Measurements from ENCODE around the gene PPIL1. TPM values are rescaled to one million over a fixed set of nuclear protein-coding genes. Genes with fewer than 3 reads are reported as not detected.

PPIL1 gene
- total RNA-seq, 1 experiment from 2014 or later, result 87.8 TPM

DNA sequence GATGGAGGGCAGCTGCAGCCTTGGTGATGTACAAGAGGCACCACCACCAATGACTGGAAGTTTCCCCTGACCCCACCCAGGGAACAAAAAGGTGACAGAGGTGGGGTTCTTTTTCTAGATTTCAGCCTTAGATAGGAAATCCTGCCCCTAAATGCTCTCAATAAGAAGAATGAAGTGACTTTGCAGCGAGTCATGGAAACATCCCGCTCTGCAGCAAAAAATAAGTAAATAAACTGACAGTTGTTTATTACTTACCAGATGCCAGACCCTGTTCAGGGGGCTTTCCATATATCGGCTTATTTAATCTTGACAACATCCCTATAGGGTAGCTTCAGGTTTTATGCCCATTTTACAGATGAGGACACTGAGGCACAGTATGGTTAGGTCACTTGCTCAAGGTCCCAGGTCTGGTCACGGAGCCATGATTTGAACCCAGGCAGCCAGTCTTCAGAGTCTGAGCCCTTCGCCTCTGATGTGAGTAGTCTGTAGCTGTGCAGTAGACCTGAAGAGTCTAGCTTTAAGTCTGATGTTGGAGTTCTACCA, 30.3 kb upstream of the PPIL1 start:
- Histone ChIP-seq H4K5ac (ENCODE audit: insufficient read length, low read depth, low read length) (no peak overlapping the region), H3K4ac (ENCODE audit: low read depth, low read length) (no peak overlapping the region), H2BK5ac (ENCODE audit: insufficient read length, low read length) (no peak overlapping the region), H2BK15ac (ENCODE audit: low read depth, low read length) (no peak overlapping the region), H3K4me2 (ENCODE audit: insufficient read depth, insufficient read length, low read length) (no peak overlapping the region), H4K91ac (ENCODE audit: insufficient read length, low read depth, low read length) (no peak overlapping the region), H3K27me3 (ENCODE audit: insufficient read depth, low read length) (no peaks in the 10 kb centered on the region), H2BK20ac (ENCODE audit: low read depth, low read length, poor library complexity, severe bottlenecking) (peak overlapping the region; percentile 32), H3K56ac (ENCODE audit: insufficient read length, low read depth, low read length) (no peak overlapping the region), H3K79me2 (ENCODE audit: insufficient read depth, low read length) (no peaks in the 10 kb centered on the region), H2BK12ac (ENCODE audit: insufficient read length, low read depth, low read length) (no peak overlapping the region), H3K27ac (ENCODE audit: insufficient read length, low read depth, low read length) (no peak overlapping the region), H3K79me1 (ENCODE audit: insufficient read depth, low read depth, low read length, poor library complexity, severe bottlenecking) (no peaks in the 10 kb centered on the region), H3K23ac (ENCODE audit: insufficient read length, low read depth, low read length) (no peak overlapping the region), H4K8ac (replicated peaks; ENCODE audit: insufficient read length, low read depth, low read length) (no peak overlapping the region), H3K14ac (ENCODE audit: insufficient read depth, low read length) (no peak overlapping the region), H2AK5ac (ENCODE audit: insufficient read length, low read length) (no peak overlapping the region), H2AFZ (ENCODE audit: low read length) (no peak overlapping the region), H3K23me2 (ENCODE audit: insufficient read length, low read depth, low read length, poor library complexity, severe bottlenecking) (no peaks in the 10 kb centered on the region), H3K9ac (ENCODE audit: extremely low read depth, insufficient read length, low read length) (no peak overlapping the region), H2BK120ac (ENCODE audit: low read depth, low read length, poor library complexity, severe bottlenecking) (no peak overlapping the region), H3K18ac (ENCODE audit: insufficient read length, low read depth, low read length) (no peak overlapping the region), H3K9me3 (ENCODE audit: control insufficient read depth, low read depth, low read length) (no peaks in the 10 kb centered on the region), H3K4me1 (ENCODE audit: insufficient read depth, low read length) (peaks cover 2% of the 10 kb centered on the region; the same call in 1 of the 2 replicates), H3T11ph (ENCODE audit: low read length) (no peak overlapping the region), H4K20me1 (ENCODE audit: control insufficient read depth, insufficient read depth, insufficient read length) (no peaks in the 10 kb centered on the region)
- no peak for TF ChIP-seq CTCF (conservative IDR thresholded peaks at IDR 0.05)
- Mint-ChIP-seq H3K36me3 (ENCODE audit: insufficient read depth in 1 of 3, low read depth in 3 of 3) (peaks cover 0 to 6% (median 4%) of the 10 kb centered on the region in 3 experiments; a peak in 2 of 7 replicates), H3K9me3 (no peaks in the 10 kb centered on the region), H3K27ac (no peak overlapping the region), H3K4me1 (peaks cover 0 to 6% of the 10 kb centered on the region in 2 experiments; a peak in 2 of 4 replicates), H3K4me3 (no peak overlapping the region), H3K27me3 (ENCODE audit: low read depth) (no peaks in the 10 kb centered on the region)
- no peak for DNase-seq
- no CpG with 5 or more reads among the region's 5 CpGs for WGBS (ENCODE audit: extremely low coverage, insufficient read length, low lambda C conversion rate)

Measured in H9 (cell line).